H1 (cell line): ENCODE results near the gene SLPI. TPM values are rescaled to one million over a fixed set of nuclear protein-coding genes. Genes with fewer than 3 reads are reported as not detected.

Experiments used
- polyA plus RNA-seq, 7 experiments: library from polyadenylated mRNA; depleted of rRNA in 3 of 7; stranded (reverse) in 5 of 7; unstranded in 2 of 7; fragments of >200 nt in 5 of 7; fragments of 200-250 nt in 2 of 7; gene quantifications; 1 replicate in 5 of 7; 2 replicates in 1 of 7; 4 replicates in 1 of 7; pipeline versions ENCODE4 v1.2.1 to v1.2.3, GENCODE V29; 2011 to 2013; ENCODE audit warnings: missing spikeins in 2 of 7, mixed read lengths in 2 of 7
- total RNA-seq: library from RNA; stranded (reverse); fragmentation: NEBNext Ultra II Directional; extraction: Animal tissue kit (Norgen Biotek cat#: 25700); gene quantifications from 2 replicates; pipeline ENCODE4 v1.2.1, GENCODE V29; 2021
- TF ChIP-seq, protein P1 (sequence below): fragments of 300-600 bp; sonication (generic); IDR thresholded peaks from 2 replicates; pipeline ENCODE4 v1.7.1; 2012; ENCODE audit warnings: low read length, moderate library complexity, mild to moderate bottlenecking, inconsistent platforms; ENCODE audit not compliant: insufficient replicate concordance

The SLPI gene
- total and polyA plus RNA-seq, 2 of the 8 experiments (the other 6 are each of a cell fraction or from before 2014, with no cell fraction given) = not detected

DNA sequence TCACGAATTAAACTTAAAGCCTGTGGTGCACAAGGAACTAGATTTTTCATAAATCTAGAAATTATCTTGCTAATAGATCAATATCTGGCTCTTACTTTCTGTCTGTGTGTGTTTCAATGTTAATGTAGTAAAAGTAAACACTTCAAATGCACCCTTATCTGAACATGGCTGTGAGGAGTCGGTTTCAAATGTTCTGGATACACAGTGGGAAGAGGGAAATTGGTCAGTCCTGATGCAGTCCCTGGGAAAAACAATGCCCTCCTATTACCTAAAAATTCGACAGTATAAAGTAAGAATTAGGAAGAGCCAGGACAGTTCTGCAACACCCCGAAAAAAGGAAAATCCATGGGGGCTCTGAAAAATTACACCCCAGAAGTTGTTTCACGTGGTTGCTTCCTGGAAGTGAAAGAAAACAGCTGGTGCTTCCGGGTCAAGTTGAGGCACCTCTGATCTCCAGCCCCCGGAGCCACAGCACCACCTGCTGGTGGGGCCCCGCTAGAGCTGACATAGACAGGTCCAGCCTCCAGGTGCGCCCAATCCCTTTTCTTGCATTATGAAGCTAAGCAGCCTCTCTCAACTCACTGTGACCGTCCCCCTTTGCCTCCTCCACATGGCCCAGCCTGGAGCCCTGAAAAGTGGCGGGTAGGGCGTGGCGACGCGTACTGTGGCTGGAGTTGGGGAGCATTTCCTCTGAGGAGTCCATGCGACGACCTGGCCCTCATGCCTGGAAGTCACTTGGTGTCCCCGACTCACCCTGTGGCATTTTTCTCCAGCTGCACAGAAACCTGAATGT, 24.9 kb downstream of the SLPI start (continued):
- TF ChIP-seq, protein P1, sequence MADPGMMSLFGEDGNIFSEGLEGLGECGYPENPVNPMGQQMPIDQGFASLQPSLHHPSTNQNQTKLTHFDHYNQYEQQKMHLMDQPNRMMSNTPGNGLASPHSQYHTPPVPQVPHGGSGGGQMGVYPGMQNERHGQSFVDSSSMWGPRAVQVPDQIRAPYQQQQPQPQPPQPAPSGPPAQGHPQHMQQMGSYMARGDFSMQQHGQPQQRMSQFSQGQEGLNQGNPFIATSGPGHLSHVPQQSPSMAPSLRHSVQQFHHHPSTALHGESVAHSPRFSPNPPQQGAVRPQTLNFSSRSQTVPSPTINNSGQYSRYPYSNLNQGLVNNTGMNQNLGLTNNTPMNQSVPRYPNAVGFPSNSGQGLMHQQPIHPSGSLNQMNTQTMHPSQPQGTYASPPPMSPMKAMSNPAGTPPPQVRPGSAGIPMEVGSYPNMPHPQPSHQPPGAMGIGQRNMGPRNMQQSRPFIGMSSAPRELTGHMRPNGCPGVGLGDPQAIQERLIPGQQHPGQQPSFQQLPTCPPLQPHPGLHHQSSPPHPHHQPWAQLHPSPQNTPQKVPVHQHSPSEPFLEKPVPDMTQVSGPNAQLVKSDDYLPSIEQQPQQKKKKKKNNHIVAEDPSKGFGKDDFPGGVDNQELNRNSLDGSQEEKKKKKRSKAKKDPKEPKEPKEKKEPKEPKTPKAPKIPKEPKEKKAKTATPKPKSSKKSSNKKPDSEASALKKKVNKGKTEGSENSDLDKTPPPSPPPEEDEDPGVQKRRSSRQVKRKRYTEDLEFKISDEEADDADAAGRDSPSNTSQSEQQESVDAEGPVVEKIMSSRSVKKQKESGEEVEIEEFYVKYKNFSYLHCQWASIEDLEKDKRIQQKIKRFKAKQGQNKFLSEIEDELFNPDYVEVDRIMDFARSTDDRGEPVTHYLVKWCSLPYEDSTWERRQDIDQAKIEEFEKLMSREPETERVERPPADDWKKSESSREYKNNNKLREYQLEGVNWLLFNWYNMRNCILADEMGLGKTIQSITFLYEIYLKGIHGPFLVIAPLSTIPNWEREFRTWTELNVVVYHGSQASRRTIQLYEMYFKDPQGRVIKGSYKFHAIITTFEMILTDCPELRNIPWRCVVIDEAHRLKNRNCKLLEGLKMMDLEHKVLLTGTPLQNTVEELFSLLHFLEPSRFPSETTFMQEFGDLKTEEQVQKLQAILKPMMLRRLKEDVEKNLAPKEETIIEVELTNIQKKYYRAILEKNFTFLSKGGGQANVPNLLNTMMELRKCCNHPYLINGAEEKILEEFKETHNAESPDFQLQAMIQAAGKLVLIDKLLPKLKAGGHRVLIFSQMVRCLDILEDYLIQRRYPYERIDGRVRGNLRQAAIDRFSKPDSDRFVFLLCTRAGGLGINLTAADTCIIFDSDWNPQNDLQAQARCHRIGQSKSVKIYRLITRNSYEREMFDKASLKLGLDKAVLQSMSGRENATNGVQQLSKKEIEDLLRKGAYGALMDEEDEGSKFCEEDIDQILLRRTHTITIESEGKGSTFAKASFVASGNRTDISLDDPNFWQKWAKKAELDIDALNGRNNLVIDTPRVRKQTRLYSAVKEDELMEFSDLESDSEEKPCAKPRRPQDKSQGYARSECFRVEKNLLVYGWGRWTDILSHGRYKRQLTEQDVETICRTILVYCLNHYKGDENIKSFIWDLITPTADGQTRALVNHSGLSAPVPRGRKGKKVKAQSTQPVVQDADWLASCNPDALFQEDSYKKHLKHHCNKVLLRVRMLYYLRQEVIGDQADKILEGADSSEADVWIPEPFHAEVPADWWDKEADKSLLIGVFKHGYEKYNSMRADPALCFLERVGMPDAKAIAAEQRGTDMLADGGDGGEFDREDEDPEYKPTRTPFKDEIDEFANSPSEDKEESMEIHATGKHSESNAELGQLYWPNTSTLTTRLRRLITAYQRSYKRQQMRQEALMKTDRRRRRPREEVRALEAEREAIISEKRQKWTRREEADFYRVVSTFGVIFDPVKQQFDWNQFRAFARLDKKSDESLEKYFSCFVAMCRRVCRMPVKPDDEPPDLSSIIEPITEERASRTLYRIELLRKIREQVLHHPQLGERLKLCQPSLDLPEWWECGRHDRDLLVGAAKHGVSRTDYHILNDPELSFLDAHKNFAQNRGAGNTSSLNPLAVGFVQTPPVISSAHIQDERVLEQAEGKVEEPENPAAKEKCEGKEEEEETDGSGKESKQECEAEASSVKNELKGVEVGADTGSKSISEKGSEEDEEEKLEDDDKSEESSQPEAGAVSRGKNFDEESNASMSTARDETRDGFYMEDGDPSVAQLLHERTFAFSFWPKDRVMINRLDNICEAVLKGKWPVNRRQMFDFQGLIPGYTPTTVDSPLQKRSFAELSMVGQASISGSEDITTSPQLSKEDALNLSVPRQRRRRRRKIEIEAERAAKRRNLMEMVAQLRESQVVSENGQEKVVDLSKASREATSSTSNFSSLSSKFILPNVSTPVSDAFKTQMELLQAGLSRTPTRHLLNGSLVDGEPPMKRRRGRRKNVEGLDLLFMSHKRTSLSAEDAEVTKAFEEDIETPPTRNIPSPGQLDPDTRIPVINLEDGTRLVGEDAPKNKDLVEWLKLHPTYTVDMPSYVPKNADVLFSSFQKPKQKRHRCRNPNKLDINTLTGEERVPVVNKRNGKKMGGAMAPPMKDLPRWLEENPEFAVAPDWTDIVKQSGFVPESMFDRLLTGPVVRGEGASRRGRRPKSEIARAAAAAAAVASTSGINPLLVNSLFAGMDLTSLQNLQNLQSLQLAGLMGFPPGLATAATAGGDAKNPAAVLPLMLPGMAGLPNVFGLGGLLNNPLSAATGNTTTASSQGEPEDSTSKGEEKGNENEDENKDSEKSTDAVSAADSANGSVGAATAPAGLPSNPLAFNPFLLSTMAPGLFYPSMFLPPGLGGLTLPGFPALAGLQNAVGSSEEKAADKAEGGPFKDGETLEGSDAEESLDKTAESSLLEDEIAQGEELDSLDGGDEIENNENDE = no peak
